ENCODE results near the gene GPD1L. TPM values are rescaled to one million over a fixed set of nuclear protein-coding genes. Genes with fewer than 3 reads are reported as not detected.
"Not testable (repeated sequence)": the region's sequence is repeated elsewhere in the genome, so short reads cannot be mapped to it uniquely, and the experiment has no call there.

Gene GPD1L
- polyA plus RNA-seq, 1 experiment: 6.0 TPM

DNA sequence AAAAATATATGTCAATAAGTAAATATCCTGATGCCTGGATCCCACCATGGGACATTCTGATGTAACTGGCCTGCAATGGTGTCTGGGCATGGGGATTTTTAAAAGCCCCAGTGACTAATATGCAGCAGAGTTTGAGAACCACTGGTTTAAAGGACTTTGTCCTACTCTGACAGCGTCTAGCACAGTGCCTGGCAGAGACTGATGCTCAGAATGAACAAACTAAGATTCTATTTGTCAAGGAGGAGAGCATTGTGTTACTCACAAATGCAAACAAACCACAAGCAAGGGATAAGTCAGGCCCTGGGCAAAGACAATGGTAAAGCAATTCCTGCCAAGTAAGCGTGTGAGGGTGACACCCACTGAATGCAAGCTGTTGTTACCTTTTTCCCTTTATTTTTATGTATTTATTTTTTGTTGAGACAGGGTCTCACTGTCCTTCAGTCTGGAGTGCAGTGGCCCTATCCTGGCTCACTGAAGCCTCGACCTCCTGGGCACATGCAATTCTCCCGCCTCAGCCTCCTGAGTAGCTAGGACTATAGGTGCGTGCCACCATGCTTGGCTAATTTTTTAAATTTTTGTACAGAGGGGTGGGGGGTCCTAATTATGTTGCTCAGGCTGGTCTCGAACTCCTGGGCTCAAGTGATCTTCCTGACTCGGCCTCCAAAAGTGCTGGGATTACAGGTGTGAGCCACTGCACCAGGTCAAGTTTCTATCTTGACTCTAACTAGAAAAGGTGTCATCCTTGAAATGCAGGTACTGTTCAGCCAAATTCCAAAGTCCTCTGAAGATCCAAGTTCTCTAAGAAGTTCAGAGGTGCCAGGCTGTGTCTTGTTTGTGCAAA, 909 bp upstream of the GPD1L start:
- ChIA-PET CTCF (interaction anchor here (1.4 kb wide), 1 partner anchor 86 kb away, joined by 3 read pairs; no protein-coding TSS in a partner anchor), POLR2A (no interaction called here)
- Histone ChIP-seq H3K27ac (ENCODE audit: low read depth, low read length) (no peak overlapping the region), H3K27me3 (ENCODE audit: control insufficient read depth, insufficient read depth, low read length) (no peaks in the 10 kb centered on the region), H3K9me3 (ENCODE audit: control insufficient read depth, insufficient read depth, low read length) (peaks cover 12% of the 10 kb centered on the region), H3K4me3 (ENCODE audit: low read depth, low read length) (no peak overlapping the region)
- TF ChIP-seq, protein P1, sequence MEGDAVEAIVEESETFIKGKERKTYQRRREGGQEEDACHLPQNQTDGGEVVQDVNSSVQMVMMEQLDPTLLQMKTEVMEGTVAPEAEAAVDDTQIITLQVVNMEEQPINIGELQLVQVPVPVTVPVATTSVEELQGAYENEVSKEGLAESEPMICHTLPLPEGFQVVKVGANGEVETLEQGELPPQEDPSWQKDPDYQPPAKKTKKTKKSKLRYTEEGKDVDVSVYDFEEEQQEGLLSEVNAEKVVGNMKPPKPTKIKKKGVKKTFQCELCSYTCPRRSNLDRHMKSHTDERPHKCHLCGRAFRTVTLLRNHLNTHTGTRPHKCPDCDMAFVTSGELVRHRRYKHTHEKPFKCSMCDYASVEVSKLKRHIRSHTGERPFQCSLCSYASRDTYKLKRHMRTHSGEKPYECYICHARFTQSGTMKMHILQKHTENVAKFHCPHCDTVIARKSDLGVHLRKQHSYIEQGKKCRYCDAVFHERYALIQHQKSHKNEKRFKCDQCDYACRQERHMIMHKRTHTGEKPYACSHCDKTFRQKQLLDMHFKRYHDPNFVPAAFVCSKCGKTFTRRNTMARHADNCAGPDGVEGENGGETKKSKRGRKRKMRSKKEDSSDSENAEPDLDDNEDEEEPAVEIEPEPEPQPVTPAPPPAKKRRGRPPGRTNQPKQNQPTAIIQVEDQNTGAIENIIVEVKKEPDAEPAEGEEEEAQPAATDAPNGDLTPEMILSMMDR (IDR thresholded peaks at IDR 0.05; ENCODE audit: low read depth, low read length): no peak
- no peak for DNase-seq (ENCODE audit: low read depth, low spot score)

DNA sequence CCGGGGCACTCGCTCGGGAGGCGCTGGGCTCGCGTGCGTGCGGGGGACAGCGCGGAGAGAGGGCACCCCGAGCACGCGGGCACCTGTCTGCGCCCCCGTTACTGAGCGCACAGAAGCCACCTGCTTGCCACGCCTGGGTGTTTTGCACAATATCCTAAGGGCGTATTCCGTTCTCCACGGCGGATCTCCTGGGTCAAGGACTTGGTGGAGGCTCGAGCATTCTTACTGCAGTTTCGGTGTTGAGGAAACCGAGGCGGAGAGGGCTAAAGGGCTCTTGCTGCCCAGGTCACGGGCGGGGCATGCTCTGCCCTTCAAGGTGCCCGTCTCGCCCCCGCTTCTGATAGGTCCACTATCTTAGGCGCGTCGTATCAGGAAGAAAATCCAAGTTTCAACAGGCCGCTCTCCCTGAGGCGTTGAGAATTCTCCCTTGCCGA, 526 bp downstream of the GPD1L start:
- Histone ChIP-seq H3K27me3 (ENCODE audit: control insufficient read depth, insufficient read depth, low read length) (no peaks in the 10 kb centered on the region), H3K27ac (ENCODE audit: low read depth, low read length) (no peak overlapping the region), H3K9me3 (ENCODE audit: control insufficient read depth, insufficient read depth, low read length) (peaks cover 9% of the 10 kb centered on the region), H3K4me3 (ENCODE audit: low read depth, low read length) (peak overlapping the region; percentile 68)
- TF ChIP-seq, protein P1 (IDR thresholded peaks at IDR 0.05; ENCODE audit: low read depth, low read length): no peak
- POLR2A ChIA-PET: interaction anchor here (0.7 kb wide), 1 partner anchor 61 kb away, joined by 5 read pairs; no protein-coding TSS in a partner anchor
- CTCF ChIA-PET: interaction anchor here (1.4 kb wide), 1 partner anchor 88 kb away, joined by 3 read pairs; no protein-coding TSS in a partner anchor
- no peak for DNase-seq (ENCODE audit: low read depth, low spot score)

DNA sequence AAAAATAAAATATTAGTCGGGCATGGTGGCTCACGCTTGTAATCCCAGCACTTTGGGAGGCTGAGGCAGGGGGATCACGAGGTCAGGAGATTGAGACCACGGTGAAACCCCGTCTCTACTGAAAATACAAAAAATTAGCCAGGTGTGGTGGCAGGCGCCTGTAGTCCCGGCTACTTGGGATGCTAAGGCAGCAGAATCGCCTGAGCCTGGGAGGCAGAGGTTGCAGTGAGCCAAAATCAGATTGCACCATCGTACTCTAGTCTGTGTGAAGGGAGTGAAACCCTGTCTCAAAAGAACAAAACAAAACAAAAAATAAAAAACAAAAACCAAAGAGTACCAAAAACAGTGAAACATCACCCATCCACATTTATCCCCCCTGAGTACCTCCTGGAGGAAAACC, 1.8 kb downstream of the GPD1L start:
- DNase-seq (ENCODE audit: low read depth, low spot score); H3K9me3 ChIP-seq (ENCODE audit: control insufficient read depth, insufficient read depth, low read length); H3K4me3 ChIP-seq (ENCODE audit: low read depth, low read length); POLR2A ChIA-PET; H3K27ac ChIP-seq (ENCODE audit: low read depth, low read length); H3K27me3 ChIP-seq (ENCODE audit: control insufficient read depth, insufficient read depth, low read length): not testable (repeated sequence)
- CTCF ChIA-PET: interaction anchor here (0.7 to 1.5 kb wide), 3 partner anchors 36 to 497 kb away, joined by 3 read pairs; no protein-coding TSS in a partner anchor

DNA sequence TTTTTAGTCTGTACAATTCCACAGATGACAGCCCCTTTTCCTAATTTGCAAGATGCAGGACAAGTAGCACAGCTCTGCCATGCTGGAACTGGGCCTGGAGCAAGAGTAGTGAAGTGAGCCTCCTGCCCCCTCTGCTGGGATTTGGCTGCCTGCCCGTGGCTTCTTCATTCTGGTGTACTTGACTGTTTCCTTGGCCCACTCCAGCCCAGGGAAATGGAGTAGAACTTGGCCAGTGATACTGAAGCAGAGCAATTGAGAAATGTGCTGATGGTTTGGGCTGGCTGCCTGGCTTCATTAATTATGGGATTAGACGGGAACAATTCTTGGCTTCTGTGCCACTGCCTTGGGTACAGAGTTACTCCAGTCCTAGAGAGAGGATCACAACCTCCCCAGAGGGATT, 2.8 kb downstream of the GPD1L start:
- Histone ChIP-seq H3K27me3 (ENCODE audit: control insufficient read depth, insufficient read depth, low read length) (no peaks in the 10 kb centered on the region), H3K9me3 (ENCODE audit: control insufficient read depth, insufficient read depth, low read length) (no peaks in the 10 kb centered on the region), H3K27ac (ENCODE audit: low read depth, low read length) (no peak overlapping the region), H3K4me3 (ENCODE audit: low read depth, low read length) (no peak overlapping the region)
- ChIA-PET CTCF (interaction anchor here (1.5 to 1.9 kb wide), 2 partner anchors 35 to 90 kb away, joined by 3 to 8 read pairs; no protein-coding TSS in a partner anchor), POLR2A (no interaction called here)
- no peak for DNase-seq (ENCODE audit: low read depth, low spot score)
- TF ChIP-seq, protein P1 (IDR thresholded peaks at IDR 0.05; ENCODE audit: low read depth, low read length): no peak

DNA sequence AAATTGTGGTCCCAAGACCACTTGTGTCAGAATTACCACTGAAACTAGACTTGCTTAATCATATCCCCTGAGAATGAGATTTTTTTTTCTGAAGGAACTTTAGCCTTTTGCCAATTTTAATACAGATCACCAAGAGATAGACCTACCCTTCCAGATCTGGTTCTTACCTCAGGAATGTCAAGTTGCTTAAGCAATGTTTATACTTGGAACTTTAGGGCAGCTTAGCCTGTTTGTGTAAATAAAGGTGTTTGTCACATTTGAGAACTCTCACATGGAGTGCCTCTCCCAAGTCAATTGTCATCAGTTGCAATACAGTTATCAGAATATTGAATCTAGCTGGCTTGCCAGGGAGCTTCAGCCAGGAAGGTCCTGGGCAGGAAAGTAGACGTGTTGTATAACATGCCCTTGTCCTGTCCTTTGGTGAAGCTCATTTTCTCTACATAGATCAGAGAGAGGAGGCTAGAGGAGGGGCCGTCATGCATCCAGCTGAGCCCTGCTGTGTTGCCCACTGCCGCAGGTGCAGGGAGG, 3.9 kb downstream of the GPD1L start:
- POLR2A ChIA-PET: no interaction called here

More for the DNA sequence above, 3.9 kb downstream of the GPD1L start:
- Histone ChIP-seq H3K27me3 (ENCODE audit: control insufficient read depth, insufficient read depth, low read length) (no peaks in the 10 kb centered on the region), H3K27ac (ENCODE audit: low read depth, low read length) (no peak overlapping the region), H3K4me3 (ENCODE audit: low read depth, low read length) (no peak overlapping the region), H3K9me3 (ENCODE audit: control insufficient read depth, insufficient read depth, low read length) (no peaks in the 10 kb centered on the region)
- TF ChIP-seq, protein P1 (IDR thresholded peaks at IDR 0.05; ENCODE audit: low read depth, low read length): no peak
- DNase-seq (ENCODE audit: low read depth, low spot score): no peak
- CTCF ChIA-PET: interaction anchor here (1.9 kb wide), 1 partner anchor 34 kb away, joined by 8 read pairs; no protein-coding TSS in a partner anchor
